ENCODE results near the gene PATJ. TPM values are rescaled to one million over a fixed set of nuclear protein-coding genes. Genes with fewer than 3 reads are reported as not detected.
A peak's percentile ranks its signal among the peaks of the same experiment; 100 is the strongest.
"Not testable (repeated sequence)": the region's sequence is repeated elsewhere in the genome, so short reads cannot be mapped to it uniquely, and the experiment has no call there.

Gene PATJ
- total and polyA plus RNA-seq, 2 experiments from 2014 or later, result 20.0 to 44.8 TPM

DNA sequence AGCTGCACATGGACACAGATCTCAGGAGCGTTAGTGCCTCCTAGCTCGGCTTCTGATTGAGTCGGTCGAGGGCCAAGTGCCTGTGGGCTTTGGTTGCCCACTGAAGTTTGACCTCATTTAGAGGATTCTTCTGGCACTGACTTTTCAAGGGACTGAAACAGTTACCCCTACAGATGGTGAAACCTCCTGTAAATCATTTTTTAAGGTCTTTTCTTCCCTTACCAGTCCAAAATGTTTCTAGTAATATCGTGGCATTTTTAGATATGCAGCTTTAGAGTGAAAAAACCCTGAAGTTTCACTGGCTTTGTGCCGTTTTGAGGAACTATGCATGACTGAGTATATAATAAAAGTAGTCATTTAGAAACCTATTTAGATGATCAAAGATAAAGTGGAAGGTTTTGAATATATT lies 417.7 kb downstream of the PATJ start:
- Histone ChIP-seq H3K4me3 (no peak overlapping the region), H2AFZ (no peak overlapping the region), H3K9me3 (ENCODE audit: low read depth) (no peaks in the 10 kb centered on the region), H3K4me1 (ENCODE audit: insufficient read depth) (no peaks in the 10 kb centered on the region), H3K9me2 (replicated peaks; ENCODE audit: insufficient read depth) (no peaks in the 10 kb centered on the region), H3K4me2 (no peak overlapping the region), H3K36me3 (replicated peaks; ENCODE audit: insufficient read depth, low read depth) (no peaks in the 10 kb centered on the region), H3K27ac (no peak overlapping the region), H3K79me2 (no peaks in the 10 kb centered on the region), H4K20me1 (ENCODE audit: insufficient read depth, poor library complexity, severe bottlenecking) (no peaks in the 10 kb centered on the region), H3K27me3 (no peaks in the 10 kb centered on the region)
- TF ChIP-seq EZH2phosphoT487 (IDR thresholded peaks at IDR 0.05; ENCODE audit: low read depth, severe bottlenecking, unreplicated experiment) (no peak), EZH2 (IDR thresholded peaks at IDR 0.05; ENCODE audit: borderline replicate concordance) (no peak)
- TF ChIP-seq, protein P1, sequence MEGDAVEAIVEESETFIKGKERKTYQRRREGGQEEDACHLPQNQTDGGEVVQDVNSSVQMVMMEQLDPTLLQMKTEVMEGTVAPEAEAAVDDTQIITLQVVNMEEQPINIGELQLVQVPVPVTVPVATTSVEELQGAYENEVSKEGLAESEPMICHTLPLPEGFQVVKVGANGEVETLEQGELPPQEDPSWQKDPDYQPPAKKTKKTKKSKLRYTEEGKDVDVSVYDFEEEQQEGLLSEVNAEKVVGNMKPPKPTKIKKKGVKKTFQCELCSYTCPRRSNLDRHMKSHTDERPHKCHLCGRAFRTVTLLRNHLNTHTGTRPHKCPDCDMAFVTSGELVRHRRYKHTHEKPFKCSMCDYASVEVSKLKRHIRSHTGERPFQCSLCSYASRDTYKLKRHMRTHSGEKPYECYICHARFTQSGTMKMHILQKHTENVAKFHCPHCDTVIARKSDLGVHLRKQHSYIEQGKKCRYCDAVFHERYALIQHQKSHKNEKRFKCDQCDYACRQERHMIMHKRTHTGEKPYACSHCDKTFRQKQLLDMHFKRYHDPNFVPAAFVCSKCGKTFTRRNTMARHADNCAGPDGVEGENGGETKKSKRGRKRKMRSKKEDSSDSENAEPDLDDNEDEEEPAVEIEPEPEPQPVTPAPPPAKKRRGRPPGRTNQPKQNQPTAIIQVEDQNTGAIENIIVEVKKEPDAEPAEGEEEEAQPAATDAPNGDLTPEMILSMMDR (IDR thresholded peaks at IDR 0.05; ENCODE audit: poor library complexity), result no peak
- DNase-seq (ENCODE audit: low spot score), result no peak
- WGBS (ENCODE audit: low lambda C conversion rate, missing lambda C conversion rate), result 94% methylated on average over 6 of the region's 6 CpGs

DNA sequence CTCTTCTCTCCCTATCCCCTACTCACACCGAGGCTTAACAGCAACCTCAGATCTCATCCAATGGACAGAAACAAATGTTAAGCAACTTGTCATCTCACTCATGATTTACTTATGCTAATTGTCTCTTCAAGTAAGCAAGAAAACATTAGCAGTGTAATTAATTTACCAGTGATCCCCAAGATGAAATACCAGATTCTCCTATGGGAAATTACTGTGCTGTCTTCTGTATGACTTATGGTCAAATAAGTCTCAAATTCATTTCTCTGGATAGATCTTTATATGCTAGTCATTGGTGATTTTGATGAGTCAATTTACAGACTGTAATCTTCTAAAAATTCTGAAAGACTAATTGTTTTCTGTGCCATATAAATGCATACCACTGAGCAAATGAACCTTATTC lies 419.4 kb downstream of the PATJ start:
- TF ChIP-seq EZH2phosphoT487 (IDR thresholded peaks at IDR 0.05; ENCODE audit: low read depth, severe bottlenecking, unreplicated experiment) (no peak), EZH2 (IDR thresholded peaks at IDR 0.05; ENCODE audit: borderline replicate concordance) (no peak)
- TF ChIP-seq, protein P1 (IDR thresholded peaks at IDR 0.05; ENCODE audit: poor library complexity), result no peak
- no peaks in the 10 kb centered on the region for H4K20me1 ChIP-seq (ENCODE audit: insufficient read depth, poor library complexity, severe bottlenecking)

DNA sequence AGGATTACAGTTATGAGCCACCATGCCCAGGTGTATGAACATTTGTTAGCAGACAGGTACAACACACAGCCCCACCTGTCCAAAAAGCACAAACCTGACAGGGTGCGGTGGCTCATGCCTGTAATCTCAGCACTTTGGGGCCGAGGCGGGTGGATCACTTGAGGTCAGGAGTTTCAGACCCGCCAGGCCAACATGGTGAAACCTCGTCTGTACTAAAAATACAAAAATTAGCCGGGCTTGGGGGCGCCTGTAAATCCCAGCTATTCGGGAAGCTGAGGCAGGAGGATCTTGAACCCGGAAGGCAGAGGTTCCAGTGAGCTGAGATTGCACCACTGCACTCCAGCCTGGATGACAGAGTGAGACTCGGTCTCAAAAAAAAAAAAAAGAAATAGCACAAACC lies 428.1 kb downstream of the PATJ start:
- Histone ChIP-seq H3K4me2 (peak overlapping the region; percentile 60), H3K4me1 (ENCODE audit: insufficient read depth) (peaks cover 14% of the 10 kb centered on the region)
- DNase-seq (ENCODE audit: low spot score); H3K79me2 ChIP-seq; H2AFZ ChIP-seq; H3K27ac ChIP-seq; H3K4me3 ChIP-seq; H3K36me3 ChIP-seq (replicated peaks; ENCODE audit: insufficient read depth, low read depth); H3K9me2 ChIP-seq (replicated peaks; ENCODE audit: insufficient read depth); H4K20me1 ChIP-seq (ENCODE audit: insufficient read depth, poor library complexity, severe bottlenecking); H3K27me3 ChIP-seq; H3K9me3 ChIP-seq (ENCODE audit: low read depth): not testable (repeated sequence)
- WGBS (ENCODE audit: low lambda C conversion rate, missing lambda C conversion rate), result 86% methylated on average over 9 of the region's 10 CpGs

More for the DNA sequence above, 419.4 kb downstream of the PATJ start:
- no peaks in the 10 kb centered on the region for H3K9me3 ChIP-seq (ENCODE audit: low read depth)
- H3K9me2 ChIP-seq (replicated peaks; ENCODE audit: insufficient read depth), result no peaks in the 10 kb centered on the region
- H3K4me3 ChIP-seq, result no peak overlapping the region
- H2AFZ ChIP-seq, result no peak overlapping the region
- H3K4me1 ChIP-seq (ENCODE audit: insufficient read depth), result no peaks in the 10 kb centered on the region
- no peaks in the 10 kb centered on the region for H3K36me3 ChIP-seq (replicated peaks; ENCODE audit: insufficient read depth, low read depth)
- no peak overlapping the region for H3K27ac ChIP-seq
- H3K27me3 ChIP-seq, result no peaks in the 10 kb centered on the region
- H3K79me2 ChIP-seq, result no peaks in the 10 kb centered on the region
- no peak for DNase-seq (ENCODE audit: low spot score)
- H3K4me2 ChIP-seq, result no peak overlapping the region
- WGBS (ENCODE audit: low lambda C conversion rate, missing lambda C conversion rate), result 98% methylated on average over 1 of the region's 1 CpG

DNA sequence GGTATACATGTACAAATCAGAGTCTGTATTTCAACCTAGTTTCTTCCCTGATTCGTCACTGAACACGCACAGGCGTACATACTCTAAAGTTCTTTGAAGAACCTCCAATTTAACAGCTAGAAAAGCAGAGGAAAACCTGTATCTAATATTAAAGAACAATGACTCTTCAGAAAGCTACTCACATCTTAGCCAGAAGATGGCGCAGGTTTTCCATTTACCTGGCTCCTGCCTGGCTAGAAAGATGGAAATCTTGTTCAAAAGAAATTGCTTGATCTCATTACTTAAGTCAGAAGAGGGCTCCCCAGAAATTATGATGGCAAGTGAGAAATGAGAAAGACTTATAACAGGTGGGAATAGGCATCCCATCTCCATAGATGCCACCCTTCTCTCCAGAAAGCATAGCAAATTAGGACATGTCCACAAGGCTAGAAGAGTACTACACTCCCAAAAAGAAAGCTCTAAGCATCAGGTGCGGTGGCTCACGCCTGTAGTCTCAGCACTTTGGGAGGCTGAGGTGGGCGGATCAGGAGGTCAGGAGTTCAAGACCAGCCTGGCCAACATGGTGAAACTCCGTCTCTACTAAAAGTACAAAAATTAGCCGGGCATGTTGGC lies 433.4 kb downstream of the PATJ start:
- 47% methylated on average over 9 of the region's 9 CpGs for WGBS (ENCODE audit: low lambda C conversion rate, missing lambda C conversion rate)
- H2AFZ ChIP-seq, result peak overlapping the region; percentile 35
- no peak overlapping the region for H3K4me2 ChIP-seq
- H3K9me2 ChIP-seq (replicated peaks; ENCODE audit: insufficient read depth), result no peaks in the 10 kb centered on the region
- no peaks in the 10 kb centered on the region for H3K36me3 ChIP-seq (replicated peaks; ENCODE audit: insufficient read depth, low read depth)
- DNase-seq (ENCODE audit: low spot score), result peak; percentile 73
- H3K9me3 ChIP-seq (ENCODE audit: low read depth), result no peaks in the 10 kb centered on the region
- TF ChIP-seq EZH2phosphoT487 (IDR thresholded peaks at IDR 0.05; ENCODE audit: low read depth, severe bottlenecking, unreplicated experiment), result no peak
- TF ChIP-seq, protein P1 (IDR thresholded peaks at IDR 0.05; ENCODE audit: poor library complexity), result peak; percentile 93
- H3K4me3 ChIP-seq, result no peak overlapping the region
- no peaks in the 10 kb centered on the region for H4K20me1 ChIP-seq (ENCODE audit: insufficient read depth, poor library complexity, severe bottlenecking)
- no peaks in the 10 kb centered on the region for H3K27me3 ChIP-seq
- H3K4me1 ChIP-seq (ENCODE audit: insufficient read depth), result peaks cover 21% of the 10 kb centered on the region
- H3K27ac ChIP-seq, result no peak overlapping the region
- no peaks in the 10 kb centered on the region for H3K79me2 ChIP-seq

Data from hepatocyte (in vitro differentiated cells).